Measurements from ENCODE around the gene LAMA3. TPM values are rescaled to one million over a fixed set of nuclear protein-coding genes. Genes with fewer than 3 reads are reported as not detected.

The LAMA3 gene
- total RNA-seq, 2 donors from 2014 or later = 0.11 to 0.24 TPM

DNA sequence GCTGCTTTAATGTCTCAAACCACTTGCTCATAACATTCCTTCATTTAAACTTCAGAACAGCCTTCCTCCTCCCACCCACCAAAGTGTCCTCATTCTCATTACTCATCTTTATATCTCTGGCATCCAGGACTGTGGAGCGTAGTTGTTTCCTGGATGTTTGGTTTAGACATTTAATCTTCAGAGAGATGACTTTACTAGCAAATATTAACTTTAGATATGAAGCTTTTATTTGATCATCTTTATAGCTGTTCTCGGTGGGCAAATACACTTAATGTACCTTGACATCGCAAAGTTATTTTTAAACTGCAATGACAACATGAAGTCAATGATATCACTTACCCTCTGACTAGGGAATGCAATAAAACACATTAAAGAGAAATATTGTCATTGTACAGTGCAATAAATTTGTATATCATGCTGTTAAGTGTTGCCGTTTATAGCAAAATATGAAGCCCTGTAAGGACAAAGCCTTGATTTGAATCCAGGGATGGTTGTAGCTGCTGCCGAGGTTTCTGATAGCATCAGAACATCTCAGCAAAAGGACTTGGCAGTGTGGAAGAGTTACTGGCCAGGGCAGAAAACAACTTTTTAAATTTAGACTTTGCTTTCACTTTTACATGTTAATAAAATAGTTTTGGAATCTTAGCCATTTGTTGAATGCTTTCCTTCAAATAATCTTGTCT is 4.6 kb upstream of the LAMA3 start:
- Mint-ChIP-seq H3K27me3 (peaks cover 39% of the 10 kb centered on the region), H3K4me1 (no peaks in the 10 kb centered on the region), H3K27ac (no peak overlapping the region), H3K36me3 (ENCODE audit: low read depth) (no peaks in the 10 kb centered on the region), H3K9me3 (no peaks in the 10 kb centered on the region), H3K4me3 (no peak overlapping the region)
- no peak for ATAC-seq (replicated peaks)

DNA sequence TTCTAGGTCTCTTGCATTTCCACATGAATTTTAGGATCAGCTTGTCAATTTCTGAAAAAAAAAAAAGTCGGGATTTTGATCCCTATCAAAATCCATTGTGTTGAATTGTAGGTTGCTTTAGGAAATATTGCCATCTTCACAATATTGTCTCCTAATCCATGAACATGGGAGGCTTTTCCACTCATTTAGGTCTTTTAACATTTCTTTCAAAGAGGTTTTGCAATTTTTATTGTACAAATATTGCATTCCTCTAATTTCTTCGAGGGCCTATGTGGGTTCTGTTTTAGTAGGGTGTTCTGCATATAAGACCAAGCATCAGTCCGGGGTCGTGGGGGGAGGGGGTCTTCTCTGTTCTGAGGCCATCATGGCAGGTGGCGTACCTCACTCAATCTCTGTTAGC is 725 bp upstream of the LAMA3 start:
- Mint-ChIP-seq H3K36me3 (ENCODE audit: low read depth) (no peaks in the 10 kb centered on the region), H3K9me3 (no peaks in the 10 kb centered on the region), H3K4me3 (peak overlapping the region; percentile 57), H3K27me3 (peaks cover 35% of the 10 kb centered on the region), H3K4me1 (no peaks in the 10 kb centered on the region), H3K27ac (no peak overlapping the region)
- no peak for ATAC-seq (replicated peaks)

DNA sequence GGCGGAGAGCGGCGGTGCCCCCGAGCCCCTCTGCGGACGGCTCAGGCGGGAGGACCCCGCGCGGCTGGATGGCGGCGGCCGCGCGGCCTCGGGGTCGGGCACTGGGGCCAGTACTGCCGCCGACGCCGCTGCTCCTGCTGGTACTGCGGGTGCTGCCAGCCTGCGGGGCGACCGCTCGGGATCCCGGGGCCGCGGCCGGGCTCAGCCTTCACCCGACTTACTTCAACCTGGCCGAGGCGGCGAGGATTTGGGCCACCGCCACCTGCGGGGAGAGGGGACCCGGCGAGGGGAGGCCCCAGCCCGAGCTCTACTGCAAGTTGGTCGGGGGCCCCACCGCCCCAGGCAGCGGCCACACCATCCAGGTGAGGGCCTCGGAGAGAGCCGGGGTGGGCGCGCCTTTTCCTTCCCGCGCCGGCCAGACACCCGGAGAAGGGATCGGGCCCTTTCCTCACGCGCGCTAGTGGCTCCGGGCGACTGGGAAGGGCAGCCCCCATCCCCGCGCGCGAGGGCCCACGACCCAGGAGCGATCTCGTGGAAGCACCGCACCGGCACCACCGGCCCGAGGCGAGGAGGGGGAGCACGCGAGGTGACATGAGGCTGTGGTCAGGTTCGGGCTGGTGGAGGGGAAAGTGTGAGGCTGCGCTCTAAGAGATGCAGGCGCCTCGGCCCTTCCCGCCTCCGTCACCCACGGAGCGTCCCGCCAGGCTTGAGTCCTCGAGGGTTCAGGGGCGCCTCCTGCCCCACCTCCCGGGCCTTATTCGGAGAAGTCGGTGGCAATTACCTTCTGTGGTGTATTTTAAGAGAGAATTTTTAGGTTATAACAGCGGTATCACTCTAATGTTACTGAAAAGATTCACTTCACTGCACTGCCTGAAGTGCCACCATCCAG is 607 bp downstream of the LAMA3 start:
- H3K9me3 Mint-ChIP-seq = no peaks in the 10 kb centered on the region
- no peaks in the 10 kb centered on the region for H3K36me3 Mint-ChIP-seq (ENCODE audit: low read depth)
- peak overlapping the region; percentile 39 for H3K4me3 Mint-ChIP-seq
- H3K27me3 Mint-ChIP-seq = peaks cover 37% of the 10 kb centered on the region
- H3K27ac Mint-ChIP-seq = no peak overlapping the region
- no peaks in the 10 kb centered on the region for H3K4me1 Mint-ChIP-seq
- peak; percentile 34 for ATAC-seq (replicated peaks)

DNA sequence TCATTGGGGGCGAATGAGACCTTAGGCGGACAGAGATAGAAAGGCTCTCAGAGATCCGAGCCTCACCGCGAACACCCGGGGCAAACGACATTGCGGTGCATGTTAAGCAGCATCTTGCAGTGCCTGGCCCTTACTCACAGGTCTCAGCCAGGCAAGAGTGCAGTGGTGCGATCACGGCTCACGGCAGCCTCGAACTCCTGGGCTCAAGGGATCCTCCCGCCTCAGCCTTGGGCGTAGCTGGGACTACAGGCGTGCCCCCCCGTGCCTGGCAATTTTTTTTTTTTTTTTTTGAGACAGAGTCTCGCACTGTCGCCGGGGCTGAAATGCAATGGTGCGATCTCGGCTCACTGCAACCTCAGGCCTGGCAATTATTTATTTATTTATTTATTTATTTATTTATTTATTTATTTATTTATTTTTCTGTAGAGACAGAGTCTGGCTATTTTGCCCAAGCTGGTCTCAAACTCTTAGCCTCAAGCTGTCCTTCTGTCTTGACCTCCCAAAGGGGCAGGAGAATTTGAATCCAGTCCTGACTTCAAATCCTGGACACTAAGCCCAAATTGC is 1.3 kb downstream of the LAMA3 start:
- no peak for ATAC-seq (replicated peaks)
- Mint-ChIP-seq H3K4me1 (no peaks in the 10 kb centered on the region), H3K9me3 (no peaks in the 10 kb centered on the region), H3K27ac (no peak overlapping the region), H3K27me3 (peaks cover 37% of the 10 kb centered on the region), H3K36me3 (ENCODE audit: low read depth) (no peaks in the 10 kb centered on the region), H3K4me3 (peak overlapping the region; percentile 39)

DNA sequence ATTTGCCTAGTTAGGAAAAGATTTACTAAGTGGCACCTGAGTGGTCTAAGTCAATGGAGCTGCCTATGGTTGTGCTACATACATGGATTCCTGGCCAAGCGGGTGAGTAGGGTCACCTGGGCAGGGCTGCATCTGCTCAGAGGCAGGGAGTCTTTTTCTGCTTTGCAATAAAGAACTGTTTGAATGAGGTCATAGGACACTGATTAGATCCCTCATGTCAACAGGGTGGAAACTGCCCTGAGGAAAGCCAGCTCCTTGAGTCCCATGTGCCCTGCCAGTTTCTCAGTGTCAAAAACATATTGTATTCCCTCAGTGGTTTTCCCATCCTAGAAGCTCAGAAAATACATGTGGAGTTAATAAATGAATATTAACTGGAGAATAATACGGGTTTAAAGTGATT is 4.6 kb downstream of the LAMA3 start:
- Mint-ChIP-seq H3K27me3 (peaks cover 21% of the 10 kb centered on the region), H3K9me3 (no peaks in the 10 kb centered on the region), H3K27ac (no peak overlapping the region), H3K4me1 (no peaks in the 10 kb centered on the region), H3K36me3 (ENCODE audit: low read depth) (no peaks in the 10 kb centered on the region), H3K4me3 (no peak overlapping the region)
- no peak for ATAC-seq (replicated peaks)

DNA sequence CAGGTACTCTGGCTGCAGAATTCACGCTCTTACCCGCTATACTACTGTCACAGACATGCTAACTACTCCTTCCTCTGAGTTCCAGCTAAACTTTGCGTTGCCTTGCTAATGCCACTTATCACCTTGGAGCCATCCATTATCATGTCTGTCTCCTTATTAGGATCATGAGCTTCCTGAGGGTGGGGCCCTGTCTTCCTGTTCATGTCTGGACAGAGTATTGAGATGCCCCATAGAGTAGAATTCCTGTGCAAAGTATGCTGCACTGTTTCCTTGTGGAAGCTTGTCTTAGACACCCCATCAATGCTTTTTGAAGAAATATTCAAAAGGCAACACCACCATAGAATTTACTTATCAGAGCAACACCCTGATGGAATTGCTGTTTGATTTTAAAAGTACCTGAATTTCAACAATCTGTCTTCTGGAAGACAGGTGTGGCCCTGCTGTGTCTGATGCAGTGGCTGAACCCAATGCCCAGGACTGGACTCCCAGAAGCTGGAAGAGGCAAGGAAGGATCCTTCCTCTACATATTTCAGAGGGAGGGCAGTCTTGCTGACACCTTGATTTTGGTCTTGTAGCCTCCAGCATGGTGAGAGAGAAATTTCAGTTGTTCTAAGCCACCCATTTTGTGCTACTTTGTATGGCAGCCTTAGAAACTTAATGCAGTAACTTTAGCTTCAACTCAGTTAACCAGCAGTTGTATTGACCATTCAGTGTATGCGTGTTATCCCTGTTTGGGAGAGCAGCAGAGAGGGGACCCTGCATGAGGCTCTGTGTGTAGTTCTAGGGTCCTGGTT is 5.6 kb downstream of the LAMA3 start:
- no peaks in the 10 kb centered on the region for H3K36me3 Mint-ChIP-seq (ENCODE audit: low read depth)
- no peaks in the 10 kb centered on the region for H3K4me1 Mint-ChIP-seq
- H3K27ac Mint-ChIP-seq = no peak overlapping the region
- peaks cover 19% of the 10 kb centered on the region for H3K27me3 Mint-ChIP-seq
- no peaks in the 10 kb centered on the region for H3K9me3 Mint-ChIP-seq
- no peak for ATAC-seq (replicated peaks)
- no peak overlapping the region for H3K4me3 Mint-ChIP-seq

DNA sequence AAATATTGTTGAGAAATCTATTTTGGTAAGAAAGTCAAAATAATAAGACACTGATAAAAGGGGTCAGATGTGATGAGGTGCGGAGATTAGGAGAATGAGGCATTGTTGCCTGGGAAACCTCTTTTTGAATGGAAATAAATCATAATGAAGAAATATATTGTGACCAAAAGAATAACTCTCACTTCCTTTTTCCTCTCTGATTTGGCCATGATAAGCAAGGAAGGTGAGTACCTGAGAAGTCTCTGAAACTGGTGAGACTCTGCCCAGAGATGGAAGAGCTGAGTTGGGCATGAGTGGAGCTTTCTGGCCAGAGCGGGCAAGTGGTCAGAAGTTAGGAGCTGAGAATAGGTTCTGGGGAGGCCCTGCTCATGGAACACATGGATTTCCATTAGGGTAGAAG is 11.8 kb downstream of the LAMA3 start:
- Mint-ChIP-seq H3K36me3 (ENCODE audit: low read depth) (no peaks in the 10 kb centered on the region), H3K27me3 (peaks cover 29% of the 10 kb centered on the region), H3K4me1 (no peaks in the 10 kb centered on the region), H3K27ac (no peak overlapping the region), H3K9me3 (no peaks in the 10 kb centered on the region), H3K4me3 (no peak overlapping the region)
- ATAC-seq (replicated peaks) = no peak

DNA sequence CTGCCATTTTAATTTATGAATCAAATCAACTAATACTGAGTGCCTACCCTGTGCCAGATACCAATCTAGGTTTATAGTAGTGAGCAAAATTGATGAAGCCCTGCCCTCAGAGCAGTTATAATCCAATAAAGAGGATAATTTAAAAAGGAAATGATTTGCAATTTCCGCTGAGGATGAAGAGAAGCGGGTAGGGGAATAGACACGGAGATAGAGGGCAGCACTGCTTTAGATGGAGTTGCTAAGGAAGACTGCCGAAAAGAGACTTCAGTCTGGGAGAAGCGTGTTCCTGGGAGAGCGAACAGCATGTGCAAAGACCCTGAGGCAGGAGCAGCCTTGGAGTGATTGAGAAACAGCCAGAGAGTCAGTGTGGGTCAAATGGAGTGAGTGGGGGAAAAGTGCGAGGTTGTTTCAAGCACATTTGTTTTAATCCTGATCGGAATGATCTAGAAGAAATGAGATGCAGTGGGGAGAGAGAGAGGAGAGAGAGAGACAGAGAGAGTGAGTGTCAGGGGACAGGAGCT is 12.4 kb downstream of the LAMA3 start:
- ATAC-seq (replicated peaks) = no peak
- Mint-ChIP-seq H3K9me3 (no peaks in the 10 kb centered on the region), H3K36me3 (ENCODE audit: low read depth) (no peaks in the 10 kb centered on the region), H3K27ac (no peak overlapping the region), H3K4me3 (no peak overlapping the region), H3K4me1 (no peaks in the 10 kb centered on the region), H3K27me3 (peaks cover 29% of the 10 kb centered on the region)

DNA sequence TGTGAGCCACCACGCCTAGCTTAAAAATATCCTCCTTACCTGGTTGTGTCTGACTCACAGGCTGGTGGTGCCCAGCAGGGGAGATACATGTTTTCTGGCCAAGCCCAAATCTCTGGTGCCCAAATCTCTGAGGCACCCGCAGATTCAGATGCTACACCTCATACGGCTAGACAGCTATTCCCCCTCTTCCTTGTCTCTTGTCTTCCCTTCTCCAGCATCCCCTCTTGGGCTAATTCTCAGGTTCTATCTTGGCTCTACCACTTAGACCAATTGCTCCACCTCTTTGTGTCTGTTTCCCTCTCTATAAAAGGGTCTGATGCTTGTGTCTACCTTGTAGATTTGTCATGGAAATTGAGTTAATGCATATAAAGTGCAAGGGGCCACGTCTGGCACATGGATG is 13.4 kb downstream of the LAMA3 start:
- no peak overlapping the region for H3K4me3 Mint-ChIP-seq

DNA sequence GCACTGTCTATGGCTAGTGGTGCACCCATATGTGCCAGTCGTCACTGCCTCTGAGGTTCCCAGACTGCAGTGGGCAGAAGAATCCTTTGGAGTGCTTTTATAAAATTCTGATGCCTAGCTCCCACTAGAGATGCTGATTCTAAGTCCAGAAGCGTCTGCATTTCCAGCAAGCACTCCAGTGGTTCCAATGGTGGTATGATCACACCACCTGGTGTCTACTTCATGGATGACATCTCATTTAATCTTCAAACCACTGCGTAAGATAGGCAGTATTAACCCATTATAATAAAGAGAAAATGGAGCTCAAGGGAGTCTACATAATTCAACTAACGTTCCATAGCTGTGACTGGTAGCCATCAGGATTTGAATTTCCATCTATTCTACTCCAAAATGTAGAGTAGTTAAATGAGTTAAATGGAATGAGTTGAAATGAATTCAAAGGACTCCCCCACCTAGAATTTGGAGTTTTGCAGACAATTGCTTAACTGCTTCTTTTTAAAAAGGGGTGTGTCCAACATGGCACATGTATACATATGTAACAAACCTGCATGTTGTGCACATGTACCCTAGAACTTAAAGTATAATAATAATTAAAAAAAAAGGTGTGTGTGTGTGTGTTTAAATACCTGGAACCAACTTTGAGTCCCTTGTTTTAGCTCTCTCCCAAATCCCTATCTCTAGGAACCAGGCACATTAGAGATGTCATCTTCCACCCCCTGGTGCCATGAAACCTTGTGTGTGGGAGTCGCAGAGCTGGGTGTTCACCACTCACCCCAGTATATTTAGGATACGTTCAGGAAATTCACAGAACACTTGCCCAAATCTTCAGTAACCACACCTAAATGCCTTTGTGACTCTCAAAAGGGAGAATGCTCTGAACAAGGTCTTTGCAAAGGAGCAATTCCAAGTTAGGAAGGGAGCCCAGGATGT is 14.1 kb downstream of the LAMA3 start:
- Mint-ChIP-seq H3K36me3 (ENCODE audit: low read depth) (no peaks in the 10 kb centered on the region), H3K27ac (no peak overlapping the region), H3K4me1 (no peaks in the 10 kb centered on the region), H3K9me3 (no peaks in the 10 kb centered on the region), H3K4me3 (no peak overlapping the region), H3K27me3 (peaks cover 29% of the 10 kb centered on the region)
- ATAC-seq (replicated peaks) = no peak

More for the DNA sequence above, 13.4 kb downstream of the LAMA3 start:
- no peaks in the 10 kb centered on the region for H3K36me3 Mint-ChIP-seq (ENCODE audit: low read depth)
- H3K9me3 Mint-ChIP-seq = no peaks in the 10 kb centered on the region
- no peaks in the 10 kb centered on the region for H3K4me1 Mint-ChIP-seq
- H3K27me3 Mint-ChIP-seq = peaks cover 25% of the 10 kb centered on the region
- H3K27ac Mint-ChIP-seq = no peak overlapping the region
- no peak for ATAC-seq (replicated peaks)

DNA sequence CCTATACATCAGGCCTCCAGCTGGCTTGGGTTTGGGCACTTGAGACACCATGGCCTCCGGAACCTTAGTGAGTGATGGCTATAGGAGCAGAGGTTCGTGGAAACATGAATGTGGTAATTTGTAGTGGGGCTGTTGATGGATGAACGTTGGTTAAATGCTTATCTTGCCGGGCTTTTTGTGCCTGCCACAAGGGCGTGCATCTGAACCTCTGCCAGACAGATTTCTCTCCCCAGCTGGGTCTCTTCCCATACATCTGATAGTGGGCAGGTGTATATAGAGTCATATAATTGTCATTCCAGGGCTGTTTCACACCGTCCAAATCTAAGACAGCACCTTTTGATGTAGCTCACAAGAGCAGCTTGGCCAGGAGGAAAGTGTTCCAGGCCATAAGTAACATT is 14.7 kb downstream of the LAMA3 start:
- Mint-ChIP-seq H3K4me1 (no peaks in the 10 kb centered on the region), H3K27ac (no peak overlapping the region), H3K36me3 (ENCODE audit: low read depth) (no peaks in the 10 kb centered on the region), H3K4me3 (no peak overlapping the region), H3K9me3 (no peaks in the 10 kb centered on the region), H3K27me3 (peaks cover 25% of the 10 kb centered on the region)
- ATAC-seq (replicated peaks) = no peak

DNA sequence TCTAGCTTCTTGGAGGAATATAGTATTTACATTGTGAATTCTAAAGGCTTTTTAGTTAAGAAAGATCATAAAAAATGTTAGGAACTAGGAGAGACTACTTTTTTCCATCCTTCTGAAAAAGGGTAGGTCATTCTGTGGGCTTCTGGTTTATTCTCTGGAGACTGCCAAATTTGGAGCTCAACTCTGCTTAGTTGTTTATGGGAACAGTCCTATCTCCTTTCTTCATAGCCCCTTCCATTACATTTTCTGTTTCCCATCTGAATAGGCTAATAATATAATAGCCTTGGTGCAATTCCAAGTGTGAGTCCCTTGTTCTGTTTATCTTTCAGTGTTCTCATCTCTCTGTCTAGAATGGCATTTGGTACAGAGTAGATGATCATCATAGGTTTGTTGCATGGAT is 15.6 kb downstream of the LAMA3 start:
- no peak overlapping the region for H3K27ac Mint-ChIP-seq
- no peak for ATAC-seq (replicated peaks)
- no peaks in the 10 kb centered on the region for H3K4me1 Mint-ChIP-seq
- H3K9me3 Mint-ChIP-seq = no peaks in the 10 kb centered on the region
- H3K4me3 Mint-ChIP-seq = no peak overlapping the region
- no peaks in the 10 kb centered on the region for H3K36me3 Mint-ChIP-seq (ENCODE audit: low read depth)
- peaks cover 25% of the 10 kb centered on the region for H3K27me3 Mint-ChIP-seq

DNA sequence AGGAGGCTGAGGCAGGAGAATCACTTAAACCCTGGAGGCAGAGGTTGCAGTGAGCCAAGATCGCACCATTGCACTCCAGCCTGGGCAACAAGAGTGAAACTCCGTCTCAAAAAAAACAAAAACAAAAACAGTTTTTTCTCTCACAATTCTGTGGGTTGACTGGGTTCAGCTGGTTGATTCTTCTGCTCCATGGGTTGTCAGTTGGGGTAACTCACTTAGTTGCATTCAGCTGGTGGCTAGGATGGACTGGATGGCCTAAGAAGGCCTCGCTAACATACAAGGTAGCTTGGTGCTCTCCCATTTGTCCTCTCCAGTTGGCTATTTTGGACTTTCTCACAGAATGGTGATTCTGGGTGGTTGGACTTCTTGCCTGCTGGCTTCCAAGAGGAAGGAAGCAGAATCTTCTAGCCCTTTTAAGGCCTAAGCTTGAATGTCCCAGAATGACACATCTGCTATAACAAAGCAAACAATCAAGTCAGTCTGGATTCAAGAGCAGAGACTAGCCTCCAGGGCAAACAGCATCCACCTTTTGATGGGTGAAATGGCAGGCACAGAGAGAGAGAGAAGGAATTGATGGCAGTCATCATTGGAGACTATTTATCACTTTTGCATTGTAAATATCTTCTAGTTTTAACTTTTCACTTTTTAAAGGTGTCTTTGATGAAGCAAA is 17.9 kb downstream of the LAMA3 start:
- H3K4me1 Mint-ChIP-seq = no peaks in the 10 kb centered on the region
- no peak for ATAC-seq (replicated peaks)
- H3K36me3 Mint-ChIP-seq (ENCODE audit: low read depth) = no peaks in the 10 kb centered on the region
- H3K4me3 Mint-ChIP-seq = no peak overlapping the region
- no peak overlapping the region for H3K27ac Mint-ChIP-seq
- H3K9me3 Mint-ChIP-seq = no peaks in the 10 kb centered on the region
- peaks cover 20% of the 10 kb centered on the region for H3K27me3 Mint-ChIP-seq

Measured in activated T-helper 17 cell treated with anti-CD3 and anti-CD28 coated beads, Interleukin-2, amount 50 U/mL, for 72 hours (primary cell).